Measurements from ENCODE around the gene GIGYF1. TPM values are rescaled to one million over a fixed set of nuclear protein-coding genes. Genes with fewer than 3 reads are reported as not detected.

GIGYF1 gene
- total and polyA plus RNA-seq, 2 of the 13 experiments (the other 11 are each of a cell fraction or from before 2014, with no cell fraction given): 7.6 to 16.1 TPM

- TF ChIP-seq IKZF1 (IDR thresholded peaks at IDR 0.05) (no peak), PATZ1 (CRISPR knock-in tag; IDR thresholded peaks at IDR 0.05) (peak; percentile 70), ZNF770 (CRISPR knock-in tag; IDR thresholded peaks at IDR 0.05) (no peak), ZNF878 (CRISPR knock-in tag; IDR thresholded peaks at IDR 0.05) (no peak), ZNF224 (CRISPR knock-in tag; IDR thresholded peaks at IDR 0.05) (no peak), TERF1 (CRISPR knock-in tag; IDR thresholded peaks at IDR 0.05) (no peak), ZC3H4 (CRISPR knock-in tag; IDR thresholded peaks at IDR 0.05; ENCODE audit: borderline replicate concordance) (no peak), ZZZ3 (CRISPR knock-in tag; IDR thresholded peaks at IDR 0.05; ENCODE audit: borderline replicate concordance) (no peak), ONECUT2 (CRISPR knock-in tag; IDR thresholded peaks at IDR 0.05) (no peak), SAP130 (CRISPR knock-in tag; IDR thresholded peaks at IDR 0.05; ENCODE audit: low read depth) (peak; percentile 62), ZSCAN9 (CRISPR knock-in tag; IDR thresholded peaks at IDR 0.05; ENCODE audit: borderline replicate concordance) (no peak), ZBTB2 (CRISPR knock-in tag; IDR thresholded peaks at IDR 0.05; ENCODE audit: low read depth) (no peak), ATM (IDR thresholded peaks at IDR 0.05; ENCODE audit: borderline replicate concordance) (no peak), ZNF543 (CRISPR knock-in tag; IDR thresholded peaks at IDR 0.05) (0 out of 2 replicates have a peak, but pooled peaks have one; percentile 28), ARID3A (IDR thresholded peaks at IDR 0.05; ENCODE audit: low read depth, low read length) (no peak), SRSF9 (IDR thresholded peaks at IDR 0.05; ENCODE audit: borderline replicate concordance, insufficient read depth, low read depth, low read length, poor library complexity, severe bottlenecking) (no peak), ZNF138 (CRISPR knock-in tag; IDR thresholded peaks at IDR 0.05; ENCODE audit: low read depth) (no peak), ZBTB38 (CRISPR knock-in tag; IDR thresholded peaks at IDR 0.05) (peak; percentile 45; the same call in 1 of the 2 replicates), CBX1 (IDR thresholded peaks at IDR 0.05; ENCODE audit: low read depth) (no peak), ZNF510 (CRISPR knock-in tag; IDR thresholded peaks at IDR 0.05; ENCODE audit: low read depth) (0 out of 2 replicates have a peak, but pooled peaks have one; percentile 15), POLR2A (IDR thresholded peaks at IDR 0.05; ENCODE audit: insufficient read depth in 1 of 2, low read depth in 2 of 2, low read length in 2 of 2) (no peak)
Observed at GRCh38 chr7:100691676-100692577, 2.1 kb downstream of the GIGYF1 start (continued).

All from HepG2 (cell line).